Transverse colon (tissue), 4 donors: ENCODE measurements around the gene PPP1R12B.
"Not testable (repeated sequence)": the region's sequence is repeated elsewhere in the genome, so short reads cannot be mapped to it uniquely, and the experiment has no call there.

ENCODE experiments used
- CTCF ChIP-seq, 5 experiments: fragments of 200-600 bp in 3 of 5; fragments of 450-650 bp in 2 of 5; sonication (generic) in 3 of 5; IDR thresholded peaks; 1 replicate in 2 of 5; 2 replicates in 3 of 5; pipeline ENCODE4 v1.5.1; 2016 to 2017; ENCODE audit warnings: antibody characterized with exemption in 5 of 5, inconsistent platforms in 3 of 5, mild to moderate bottlenecking in 2 of 5, moderate library complexity in 1 of 5
- POLR2A ChIP-seq: fragments of 450-650 bp; IDR thresholded peaks from one replicate; pipeline ENCODE4 v1.6.1; 2016; ENCODE audit warnings: antibody characterized with exemption, mild to moderate bottlenecking, moderate library complexity
- POLR2AphosphoS5 ChIP-seq, 3 donors: sonication (generic); formaldehyde crosslinking; IDR thresholded peaks; one replicate each; pipeline ENCODE4 v1.6.1; 2016; ENCODE audit warnings: antibody characterized with exemption in 3 of 3

GRCh38 chr1:202459470-202460142 is 111.1 kb downstream of the PPP1R12B start:
- TF ChIP-seq CTCF (IDR thresholded peaks at IDR 0.05); POLR2A; POLR2AphosphoS5 (IDR thresholded peaks at IDR 0.05): not testable (repeated sequence)
